HepG2 (cell line): ENCODE results near the gene PPP1R9B. TPM values are rescaled to one million over a fixed set of nuclear protein-coding genes. Genes with fewer than 3 reads are reported as not detected.
A peak's percentile ranks its signal among the peaks of the same experiment; 100 is the strongest.

Experiments used
- CHCHD3 ChIP-seq: sonication (generic); formaldehyde crosslinking; IDR thresholded peaks from 2 replicates; pipeline ENCODE4 v1.8.0; 2022; ENCODE audit warnings: mild to moderate bottlenecking, missing genetic modification reagents, moderate library complexity
- MED8 ChIP-seq: sonication (generic); formaldehyde crosslinking; IDR thresholded peaks from 2 replicates; pipeline ENCODE4 v1.8.1; 2023; ENCODE audit warnings: mild to moderate bottlenecking, missing genetic modification reagents; ENCODE audit not compliant: insufficient replicate concordance
- MIXL1 ChIP-seq: IDR thresholded peaks from 2 replicates; pipeline ENCODE4 v1.6.1; 2016
- NAIF1 ChIP-seq: sonication (generic); formaldehyde crosslinking; IDR thresholded peaks from 2 replicates; pipeline ENCODE4 v1.5.0; 2020; ENCODE audit warnings: mild to moderate bottlenecking, missing genetic modification reagents, borderline replicate concordance
- SOX5 ChIP-seq: IDR thresholded peaks from 2 replicates; pipeline ENCODE4 v1.6.1; 2016; ENCODE audit warnings: borderline replicate concordance
- SPEN ChIP-seq: sonication (generic); formaldehyde crosslinking; IDR thresholded peaks from 2 replicates; pipeline ENCODE4 v1.5.1; 2020; ENCODE audit warnings: low read depth, mild to moderate bottlenecking, missing genetic modification reagents
- ZNF350 ChIP-seq: sonication (generic); formaldehyde crosslinking; IDR thresholded peaks from 2 replicates; pipeline ENCODE4 v1.4.0; 2020; ENCODE audit warnings: mild to moderate bottlenecking, low read depth, missing genetic modification reagents, borderline replicate concordance
- ZNF773 ChIP-seq: sonication (generic); formaldehyde crosslinking; IDR thresholded peaks from 2 replicates; pipeline ENCODE4 v1.4.0; 2020; ENCODE audit warnings: missing genetic modification reagents, borderline replicate concordance
- polyA plus RNA-seq, 8 experiments: library from polyadenylated mRNA; depleted of rRNA in 3 of 8; stranded (reverse) in 7 of 8; unstranded in 1 of 8; fragments of >200 nt; fragmentation: Illumina TruSeq in 4 of 8; extraction: Trizol in 4 of 8; gene quantifications; 2 replicates each; pipeline versions ENCODE4 v1.2.1 to v1.2.3, GENCODE V29; 2011 to 2016; ENCODE audit warnings: low read depth in 4 of 8, missing spikeins in 1 of 8, mixed read lengths in 1 of 8; ENCODE audit not compliant: insufficient read depth in 1 of 8
- total RNA-seq, 5 experiments: library from RNA; depleted of rRNA; stranded (reverse); fragments of >200 nt; fragmentation: Illumina TruSeq; extraction: Trizol; gene quantifications; 2 replicates each; pipeline ENCODE4 v1.2.3, GENCODE V29; 2016; ENCODE audit warnings: low read depth in 1 of 5
- TF ChIP-seq, protein P1 (sequence below): sonication (generic); formaldehyde crosslinking; IDR thresholded peaks from 2 replicates; pipeline ENCODE4 v1.8.0; 2022; ENCODE audit warnings: mild to moderate bottlenecking, missing genetic modification reagents
- TF ChIP-seq, protein P2 (sequence below): sonication (generic); formaldehyde crosslinking; conservative IDR thresholded peaks from 2 replicates; pipeline ENCODE4 v1.5.0; 2020; ENCODE audit warnings: missing genetic modification reagents
- TF ChIP-seq, protein P3 (sequence below): sonication (generic); formaldehyde crosslinking; IDR thresholded peaks from 2 replicates; pipeline ENCODE4 v1.5.1; 2020; ENCODE audit warnings: mild to moderate bottlenecking, missing genetic modification reagents, moderate library complexity
- TF ChIP-seq, protein P4 (sequence below): sonication (generic); formaldehyde crosslinking; IDR thresholded peaks from 2 replicates; pipeline ENCODE4 v1.4.0; 2020; ENCODE audit warnings: missing genetic modification reagents; ENCODE audit errors: not compliant biosample characterization

PPP1R9B gene
- total and polyA plus RNA-seq, 2 of the 13 experiments (the other 11 are each of a cell fraction or from before 2014, with no cell fraction given) = 9.4 to 15.8 TPM

DNA sequence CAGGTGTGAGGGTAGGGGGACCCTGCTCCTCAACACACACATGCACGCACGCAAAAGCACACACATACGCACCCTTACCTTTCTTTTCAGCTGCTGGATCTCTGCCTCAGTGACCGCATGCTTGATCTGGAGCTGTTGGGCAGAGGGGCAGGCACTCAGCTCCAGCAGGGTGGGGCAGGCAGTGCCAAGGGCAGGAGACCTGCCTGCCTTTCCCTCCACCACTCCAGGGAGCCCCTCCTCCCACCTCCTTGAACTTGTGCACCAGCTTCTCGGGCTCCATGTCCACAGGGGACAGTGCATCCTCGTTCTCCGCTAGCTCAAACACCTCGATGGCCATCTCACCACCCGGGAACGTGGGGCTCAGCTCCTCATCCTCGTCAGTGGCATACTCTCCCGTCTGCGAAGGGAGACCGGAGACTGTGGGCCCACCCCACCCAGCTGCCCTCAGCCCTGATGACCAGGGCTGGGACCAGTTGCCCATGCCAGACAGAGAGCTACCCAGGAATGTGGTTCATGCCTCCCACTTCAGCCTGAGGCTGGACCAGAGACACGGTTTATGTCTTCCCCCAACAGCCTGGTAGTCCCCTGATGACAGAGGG lies 11.2 kb downstream of the PPP1R9B start (continued):
- TF ChIP-seq, protein P1, sequence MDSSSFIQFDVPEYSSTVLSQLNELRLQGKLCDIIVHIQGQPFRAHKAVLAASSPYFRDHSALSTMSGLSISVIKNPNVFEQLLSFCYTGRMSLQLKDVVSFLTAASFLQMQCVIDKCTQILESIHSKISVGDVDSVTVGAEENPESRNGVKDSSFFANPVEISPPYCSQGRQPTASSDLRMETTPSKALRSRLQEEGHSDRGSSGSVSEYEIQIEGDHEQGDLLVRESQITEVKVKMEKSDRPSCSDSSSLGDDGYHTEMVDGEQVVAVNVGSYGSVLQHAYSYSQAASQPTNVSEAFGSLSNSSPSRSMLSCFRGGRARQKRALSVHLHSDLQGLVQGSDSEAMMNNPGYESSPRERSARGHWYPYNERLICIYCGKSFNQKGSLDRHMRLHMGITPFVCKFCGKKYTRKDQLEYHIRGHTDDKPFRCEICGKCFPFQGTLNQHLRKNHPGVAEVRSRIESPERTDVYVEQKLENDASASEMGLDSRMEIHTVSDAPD (CRISPR knock-in tag) = no peak
- 0 out of 2 replicates have a peak, but pooled peaks have one; percentile 9 for TF ChIP-seq SPEN (CRISPR knock-in tag)
- TF ChIP-seq, protein P2, sequence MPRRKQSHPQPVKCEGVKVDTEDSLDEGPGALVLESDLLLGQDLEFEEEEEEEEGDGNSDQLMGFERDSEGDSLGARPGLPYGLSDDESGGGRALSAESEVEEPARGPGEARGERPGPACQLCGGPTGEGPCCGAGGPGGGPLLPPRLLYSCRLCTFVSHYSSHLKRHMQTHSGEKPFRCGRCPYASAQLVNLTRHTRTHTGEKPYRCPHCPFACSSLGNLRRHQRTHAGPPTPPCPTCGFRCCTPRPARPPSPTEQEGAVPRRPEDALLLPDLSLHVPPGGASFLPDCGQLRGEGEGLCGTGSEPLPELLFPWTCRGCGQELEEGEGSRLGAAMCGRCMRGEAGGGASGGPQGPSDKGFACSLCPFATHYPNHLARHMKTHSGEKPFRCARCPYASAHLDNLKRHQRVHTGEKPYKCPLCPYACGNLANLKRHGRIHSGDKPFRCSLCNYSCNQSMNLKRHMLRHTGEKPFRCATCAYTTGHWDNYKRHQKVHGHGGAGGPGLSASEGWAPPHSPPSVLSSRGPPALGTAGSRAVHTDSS (CRISPR knock-in tag) = no peak
- TF ChIP-seq, protein P3, sequence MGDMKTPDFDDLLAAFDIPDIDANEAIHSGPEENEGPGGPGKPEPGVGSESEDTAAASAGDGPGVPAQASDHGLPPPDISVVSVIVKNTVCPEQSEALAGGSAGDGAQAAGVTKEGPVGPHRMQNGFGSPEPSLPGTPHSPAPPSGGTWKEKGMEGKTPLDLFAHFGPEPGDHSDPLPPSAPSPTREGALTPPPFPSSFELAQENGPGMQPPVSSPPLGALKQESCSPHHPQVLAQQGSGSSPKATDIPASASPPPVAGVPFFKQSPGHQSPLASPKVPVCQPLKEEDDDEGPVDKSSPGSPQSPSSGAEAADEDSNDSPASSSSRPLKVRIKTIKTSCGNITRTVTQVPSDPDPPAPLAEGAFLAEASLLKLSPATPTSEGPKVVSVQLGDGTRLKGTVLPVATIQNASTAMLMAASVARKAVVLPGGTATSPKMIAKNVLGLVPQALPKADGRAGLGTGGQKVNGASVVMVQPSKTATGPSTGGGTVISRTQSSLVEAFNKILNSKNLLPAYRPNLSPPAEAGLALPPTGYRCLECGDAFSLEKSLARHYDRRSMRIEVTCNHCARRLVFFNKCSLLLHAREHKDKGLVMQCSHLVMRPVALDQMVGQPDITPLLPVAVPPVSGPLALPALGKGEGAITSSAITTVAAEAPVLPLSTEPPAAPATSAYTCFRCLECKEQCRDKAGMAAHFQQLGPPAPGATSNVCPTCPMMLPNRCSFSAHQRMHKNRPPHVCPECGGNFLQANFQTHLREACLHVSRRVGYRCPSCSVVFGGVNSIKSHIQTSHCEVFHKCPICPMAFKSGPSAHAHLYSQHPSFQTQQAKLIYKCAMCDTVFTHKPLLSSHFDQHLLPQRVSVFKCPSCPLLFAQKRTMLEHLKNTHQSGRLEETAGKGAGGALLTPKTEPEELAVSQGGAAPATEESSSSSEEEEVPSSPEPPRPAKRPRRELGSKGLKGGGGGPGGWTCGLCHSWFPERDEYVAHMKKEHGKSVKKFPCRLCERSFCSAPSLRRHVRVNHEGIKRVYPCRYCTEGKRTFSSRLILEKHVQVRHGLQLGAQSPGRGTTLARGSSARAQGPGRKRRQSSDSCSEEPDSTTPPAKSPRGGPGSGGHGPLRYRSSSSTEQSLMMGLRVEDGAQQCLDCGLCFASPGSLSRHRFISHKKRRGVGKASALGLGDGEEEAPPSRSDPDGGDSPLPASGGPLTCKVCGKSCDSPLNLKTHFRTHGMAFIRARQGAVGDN = 0 out of 2 replicates have a peak, but pooled peaks have one; percentile 4
- TF ChIP-seq SOX5 = no peak
- TF ChIP-seq, protein P4, sequence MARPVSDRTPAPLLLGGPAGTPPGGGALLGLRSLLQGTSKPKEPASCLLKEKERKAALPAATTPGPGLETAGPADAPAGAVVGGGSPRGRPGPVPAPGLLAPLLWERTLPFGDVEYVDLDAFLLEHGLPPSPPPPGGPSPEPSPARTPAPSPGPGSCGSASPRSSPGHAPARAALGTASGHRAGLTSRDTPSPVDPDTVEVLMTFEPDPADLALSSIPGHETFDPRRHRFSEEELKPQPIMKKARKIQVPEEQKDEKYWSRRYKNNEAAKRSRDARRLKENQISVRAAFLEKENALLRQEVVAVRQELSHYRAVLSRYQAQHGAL (CRISPR knock-in tag) = no peak
- TF ChIP-seq MIXL1 (CRISPR knock-in tag) = no peak
- no peak for TF ChIP-seq ZNF773
- TF ChIP-seq ZNF350 = no peak
- peak; percentile 55; the same call in 1 of the 2 replicates for TF ChIP-seq CHCHD3 (CRISPR knock-in tag)
- no peak for TF ChIP-seq MED8
- TF ChIP-seq NAIF1 (CRISPR knock-in tag) = no peak
- TF ChIP-seq, all 625 proteins: peak for 7
